ENCODE data around the gene TXK. TPM values are rescaled to one million over a fixed set of nuclear protein-coding genes. Genes with fewer than 3 reads are reported as not detected.
A peak's percentile ranks its signal among the peaks of the same experiment; 100 is the strongest.

TXK gene
- polyA plus RNA-seq, 1 donor, result 3.7 TPM

DNA sequence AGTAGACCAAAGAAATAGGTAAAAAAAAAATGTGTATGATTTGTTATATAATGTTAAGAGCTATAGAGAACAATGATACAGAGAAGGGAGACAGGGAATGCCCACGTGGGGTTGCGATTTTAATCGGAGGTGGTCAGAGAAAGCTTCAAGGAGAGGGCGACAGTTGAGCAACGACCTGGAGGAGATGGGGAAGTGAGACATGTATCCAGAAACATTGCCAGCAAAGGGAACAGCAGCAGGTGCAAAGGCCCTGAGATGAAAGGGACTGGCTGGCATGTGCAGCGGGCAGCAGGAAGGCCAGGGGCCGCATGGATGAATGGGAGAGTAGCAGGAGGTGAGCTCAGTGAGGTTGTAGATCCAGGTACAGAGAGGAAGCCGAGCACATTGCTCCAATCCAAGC is 84.6 kb downstream of the TXK start:
- no peak for DNase-seq

DNA sequence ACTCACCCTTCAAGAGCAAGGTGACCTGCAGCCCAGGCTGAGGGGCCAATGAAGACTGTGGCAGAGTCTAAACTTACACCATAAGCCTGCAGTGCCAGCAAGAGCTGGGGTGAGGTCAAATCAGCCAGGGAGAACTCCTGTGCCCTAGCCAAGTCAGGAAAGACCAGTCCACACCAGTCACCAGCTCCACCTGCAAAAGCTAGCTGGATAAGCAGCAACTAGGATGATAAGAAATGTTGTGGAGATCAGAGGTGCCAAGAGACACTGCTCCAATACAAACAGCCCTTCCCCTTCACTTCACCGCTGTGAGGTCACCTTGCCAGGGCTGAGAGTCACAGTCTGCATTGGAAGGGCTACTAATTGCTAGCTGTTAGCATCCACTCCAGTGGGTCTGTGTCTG is 86.2 kb downstream of the TXK start:
- no peak for DNase-seq

DNA sequence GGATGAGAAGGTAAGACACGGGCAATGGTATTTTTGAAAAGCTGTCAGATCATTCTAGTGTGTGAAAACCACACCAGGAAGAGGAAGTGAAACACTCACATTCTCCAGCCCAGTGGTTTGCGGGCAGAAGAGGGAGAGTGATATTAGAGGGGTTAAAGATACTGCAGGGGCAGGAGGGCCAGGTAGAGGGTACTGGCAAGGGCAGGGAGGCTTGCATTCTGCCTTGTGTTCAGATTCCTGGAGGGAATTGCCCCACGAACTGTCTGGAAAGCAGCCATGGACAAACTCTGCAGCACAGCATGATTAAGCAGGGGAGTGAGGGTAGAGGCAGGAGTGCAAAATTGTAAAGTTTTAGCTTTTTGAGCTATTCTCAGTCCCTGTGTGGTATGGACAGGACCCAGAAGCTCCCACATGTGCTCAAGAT is 86.6 kb downstream of the TXK start:
- DNase-seq, result no peak

DNA sequence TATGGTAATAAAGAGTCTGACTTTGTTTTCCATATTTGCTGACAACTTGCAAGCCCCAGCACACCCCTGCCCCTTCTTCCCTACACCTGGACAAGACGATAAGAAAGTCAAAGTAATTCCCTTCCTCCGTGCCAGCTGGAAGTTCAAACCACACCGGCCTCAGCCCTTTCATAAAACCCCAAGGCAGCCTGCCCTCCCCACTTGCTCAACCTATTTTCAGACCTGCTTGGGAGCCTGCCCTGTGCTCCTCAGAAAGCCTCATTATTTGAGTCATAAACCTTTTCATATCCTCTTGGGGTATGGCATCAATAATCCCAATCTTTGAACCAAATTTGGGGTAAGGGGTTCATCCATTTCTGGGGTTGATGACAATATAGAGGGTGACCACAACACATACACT is 88.0 kb downstream of the TXK start:
- no peak for DNase-seq

DNA sequence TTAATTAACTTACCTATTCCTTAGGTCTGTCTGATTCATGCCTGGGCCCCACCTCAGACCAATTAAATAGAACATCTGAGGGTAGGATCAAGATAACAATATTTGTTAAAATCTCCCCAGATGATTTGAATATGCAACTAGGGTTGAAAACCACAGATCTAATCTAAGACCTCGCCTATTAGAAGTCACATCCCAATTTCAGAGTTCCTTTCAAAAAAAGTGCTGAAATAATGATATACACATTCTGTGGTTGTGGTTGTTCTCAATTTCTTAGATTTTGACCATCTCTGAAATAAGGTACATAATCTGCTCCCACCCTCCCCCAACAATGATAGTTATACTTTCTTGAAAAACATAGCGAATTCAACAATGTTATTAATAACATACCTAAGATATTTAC is 89.8 kb downstream of the TXK start:
- DNase-seq, result no peak

DNA sequence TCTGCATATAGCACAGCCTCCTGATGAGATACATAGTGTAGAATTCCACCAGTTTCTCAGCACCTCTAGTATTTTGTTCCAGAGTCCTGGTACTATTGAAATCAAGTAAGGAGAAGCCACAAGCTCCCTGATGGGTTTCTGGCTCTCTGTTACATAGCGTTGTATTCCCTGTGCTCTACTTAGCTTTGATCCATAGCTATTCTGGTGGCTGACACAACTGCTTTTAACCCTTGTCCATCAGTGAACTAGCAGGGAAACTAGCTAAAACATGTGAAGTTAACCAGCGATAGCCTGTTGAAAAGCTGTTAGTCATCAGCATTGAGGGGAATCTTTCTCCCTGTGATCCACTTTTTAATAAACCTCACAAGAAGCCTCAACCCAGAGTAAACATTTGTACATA is 90.5 kb downstream of the TXK start:
- DNase-seq, result no peak

DNA sequence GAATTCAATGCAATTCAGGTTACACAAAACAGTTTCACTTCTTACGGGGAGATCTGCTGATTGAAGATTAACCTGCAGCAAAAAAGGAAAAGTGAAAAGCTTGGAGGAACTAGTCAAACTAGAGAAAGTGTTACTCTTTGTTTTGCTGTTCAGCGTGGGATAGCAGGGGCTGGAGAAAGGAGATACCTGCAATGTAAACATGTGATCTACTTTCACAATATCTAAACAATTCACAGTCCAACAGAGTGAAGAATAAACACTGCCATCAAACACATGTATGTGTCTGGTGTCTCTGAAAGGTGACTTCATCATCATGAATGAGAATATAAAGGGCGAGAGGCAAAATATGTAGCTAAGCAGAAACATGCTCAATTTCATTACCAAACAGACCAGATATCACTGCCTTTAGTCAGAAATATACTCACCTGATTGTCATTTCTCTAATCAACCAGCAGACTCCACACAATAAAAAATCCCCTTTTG is 91.0 kb downstream of the TXK start:
- DNase-seq, result peak; percentile 21

DNA sequence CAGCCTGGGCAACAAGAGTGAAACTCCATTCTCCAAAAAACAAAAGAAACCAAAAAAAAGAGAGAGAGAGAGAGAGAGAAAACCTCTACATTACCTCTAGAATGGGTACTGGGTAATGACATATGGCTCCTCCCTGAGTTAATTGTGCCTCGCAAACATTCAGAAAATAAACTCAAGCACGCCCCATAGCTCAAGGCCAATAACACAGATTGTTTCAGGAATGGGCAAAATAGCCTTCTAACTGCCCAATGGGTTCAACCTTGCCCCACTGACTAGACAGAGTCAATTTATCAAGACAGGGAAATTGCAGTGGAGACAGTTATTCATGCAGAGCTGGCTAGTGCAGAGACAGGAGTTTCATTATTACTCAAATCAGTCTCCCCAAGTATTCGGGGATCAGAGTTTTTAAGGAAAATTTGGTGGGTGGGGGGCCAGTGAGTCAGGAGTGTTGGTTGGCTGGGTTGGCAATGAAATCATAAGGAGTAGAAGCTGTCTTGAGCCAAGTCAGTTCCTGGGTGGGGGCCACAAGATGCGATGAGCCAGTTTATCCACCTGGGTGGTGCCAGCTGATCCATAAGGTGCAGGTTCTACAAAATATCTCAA is 92.4 kb downstream of the TXK start:
- DNase-seq, result no peak

DNA sequence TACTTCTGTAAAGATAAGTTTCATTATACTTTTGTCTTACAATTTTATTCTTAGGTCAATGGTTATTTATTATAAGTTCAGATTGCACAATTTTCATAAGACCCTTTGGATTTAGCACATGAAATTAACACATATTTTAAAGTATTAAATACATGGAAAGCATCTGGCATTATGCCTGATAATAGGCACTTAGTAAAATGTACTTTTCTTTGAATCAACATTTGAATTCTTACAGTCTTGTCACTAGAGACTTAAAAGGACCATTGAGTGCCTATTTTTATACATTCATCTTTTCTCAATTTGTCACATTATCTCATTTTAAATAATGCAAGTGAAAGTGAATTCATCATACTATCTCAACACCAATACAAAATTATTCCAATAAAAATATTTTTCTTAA is 94.5 kb downstream of the TXK start:
- DNase-seq, result no peak

DNA sequence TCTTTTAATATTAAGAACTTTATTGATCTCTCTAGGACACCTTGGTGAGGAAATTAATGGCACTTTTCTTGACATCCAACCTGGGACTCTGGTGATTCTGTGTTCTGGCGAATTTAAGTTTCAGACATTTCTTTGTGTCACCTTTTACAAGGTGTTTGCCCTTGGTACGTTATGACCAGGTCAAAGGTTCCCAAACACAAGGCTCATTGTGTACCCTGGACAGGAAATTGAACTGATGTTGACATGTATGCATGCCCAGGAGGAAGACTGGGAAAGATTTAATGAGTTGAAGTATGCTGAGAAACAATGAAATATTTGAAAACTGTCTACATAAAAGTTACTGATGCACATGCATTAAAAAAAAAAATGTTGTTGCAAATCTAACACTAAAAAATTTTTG is 95.4 kb downstream of the TXK start:
- no peak for DNase-seq

DNA sequence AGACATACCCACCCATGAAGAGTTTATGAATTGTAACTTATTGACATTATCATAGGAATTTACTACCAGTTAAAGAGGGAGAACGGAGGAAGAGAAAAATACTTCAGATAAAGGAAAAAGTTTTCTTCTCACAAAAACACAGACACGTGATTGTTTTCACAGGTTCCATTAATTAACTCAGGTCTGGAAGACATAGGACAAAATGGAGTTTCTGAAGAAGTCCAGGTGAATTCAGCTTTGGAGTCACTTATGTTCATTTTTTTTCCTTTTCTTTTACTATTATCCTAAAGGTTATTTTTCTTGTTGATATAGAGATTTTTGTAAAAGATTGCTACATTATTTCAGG is 97.0 kb downstream of the TXK start:
- no peak for DNase-seq

DNA sequence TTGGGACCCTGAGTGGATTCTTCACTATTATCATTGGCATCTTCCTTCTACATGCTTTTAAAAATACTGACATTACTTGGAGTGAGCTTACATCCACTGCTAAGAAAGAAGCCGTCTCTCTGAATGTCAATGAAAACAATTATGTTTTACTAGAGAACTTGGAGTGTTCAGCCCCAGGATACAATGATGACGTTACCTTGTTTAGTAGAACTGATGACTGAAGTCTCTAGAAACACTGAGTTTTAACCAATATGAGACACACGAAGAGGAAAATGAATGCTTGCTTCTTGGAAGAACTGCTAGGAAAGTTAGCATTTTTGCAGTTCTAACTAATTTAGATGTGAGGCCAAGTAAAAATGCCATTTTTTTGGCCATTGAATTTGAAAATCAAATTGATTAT is 98.1 kb downstream of the TXK start:
- DNase-seq, result no peak

DNA sequence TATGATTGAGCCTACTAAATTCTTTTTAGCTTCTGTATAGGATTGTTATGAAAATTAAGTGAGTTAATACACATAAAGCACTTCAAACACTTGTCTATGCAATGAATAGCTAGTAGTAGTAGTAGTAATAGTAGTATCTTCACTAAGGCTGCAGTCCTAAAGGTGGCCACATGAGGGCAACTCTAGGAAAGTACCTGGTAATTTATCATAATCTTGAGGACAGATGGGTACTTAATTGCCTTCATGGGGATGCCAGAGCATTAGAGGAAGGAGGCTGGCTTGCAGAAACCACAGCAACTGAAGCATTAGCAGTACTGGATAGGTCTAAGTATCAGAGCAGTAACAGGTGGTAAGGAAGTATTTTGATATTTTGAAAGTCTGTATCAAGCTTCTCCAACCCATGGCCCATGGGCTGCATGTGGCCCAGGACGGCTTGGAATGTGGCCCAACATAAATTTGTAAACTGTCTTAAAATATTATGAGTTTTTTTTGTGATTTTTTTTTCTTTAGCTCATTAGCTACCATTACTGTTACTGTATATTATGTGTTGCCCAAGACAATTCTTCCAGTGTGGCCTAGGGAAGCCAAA is 100.1 kb downstream of the TXK start:
- DNase-seq, result no peak

DNA sequence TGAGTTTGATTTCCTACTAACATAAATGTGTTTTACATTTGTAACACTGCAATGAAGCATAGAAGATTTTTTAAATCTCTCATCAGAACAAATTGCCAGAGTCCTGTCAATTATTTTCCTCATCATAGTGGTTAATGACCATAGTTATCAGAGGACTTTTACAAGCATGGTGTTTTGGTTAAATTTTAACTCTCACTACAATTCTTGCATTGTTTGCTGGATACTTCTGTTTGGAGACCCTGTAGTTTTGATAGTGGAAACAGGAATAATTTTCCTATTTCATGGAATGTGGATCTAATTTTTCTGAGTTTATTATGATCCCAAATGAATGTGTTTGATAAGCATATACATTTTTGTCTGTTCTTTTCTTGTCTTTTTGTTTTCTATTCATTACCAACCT is 100.6 kb downstream of the TXK start:
- no peak for DNase-seq

DNA sequence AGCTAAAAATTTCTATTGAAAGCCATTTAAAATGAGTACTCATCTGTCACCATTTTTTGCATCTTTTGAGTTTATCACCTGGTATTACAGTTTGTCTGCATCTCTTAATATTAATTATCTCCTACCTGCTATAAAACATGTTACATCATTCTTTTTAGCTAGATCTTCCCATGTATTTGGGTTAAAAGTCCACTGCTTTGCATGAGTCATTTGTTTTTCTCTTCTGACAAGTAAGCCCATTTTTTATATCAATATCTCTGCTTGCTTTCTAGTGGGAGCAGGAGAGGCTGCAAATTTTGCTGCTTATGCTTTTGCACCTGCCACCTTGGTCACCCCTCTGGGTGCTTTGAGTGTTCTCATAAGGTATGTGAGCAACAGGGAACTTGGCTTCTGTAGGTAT is 101.3 kb downstream of the TXK start:
- no peak for DNase-seq

DNA sequence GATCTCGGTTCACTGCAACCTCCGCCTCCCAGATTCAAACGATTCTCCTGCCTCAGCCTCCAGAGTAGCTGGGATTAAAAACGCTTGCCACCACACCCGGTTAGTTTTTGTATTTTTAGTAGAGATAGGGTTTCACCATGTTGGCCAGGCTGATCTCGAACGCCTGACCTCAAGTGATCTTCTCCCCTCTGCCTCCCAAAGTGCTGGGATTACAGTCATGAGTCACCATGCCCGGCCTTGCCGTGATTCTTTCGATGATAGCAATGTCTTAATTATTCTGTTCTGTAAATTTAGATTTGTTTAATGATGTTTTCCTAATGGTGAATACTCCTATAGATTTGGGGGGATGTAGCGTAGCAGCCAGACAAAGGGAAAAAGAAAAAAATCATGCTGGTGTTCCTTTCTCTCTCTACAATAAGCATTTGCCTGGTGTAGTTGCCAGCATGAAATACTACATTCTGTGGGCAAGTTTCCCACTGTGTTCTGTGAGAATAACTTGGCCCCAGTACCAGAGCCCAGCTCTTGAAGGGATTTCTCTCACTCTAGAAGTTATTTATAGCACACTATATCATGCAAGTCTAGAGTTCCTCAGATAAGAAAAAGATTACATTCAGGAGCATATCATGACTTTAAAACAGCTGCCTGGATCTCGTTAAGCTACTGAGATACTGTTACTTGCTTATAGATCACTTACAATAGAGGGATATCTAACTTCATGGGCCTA is 102.1 kb downstream of the TXK start:
- no peak for DNase-seq

DNA sequence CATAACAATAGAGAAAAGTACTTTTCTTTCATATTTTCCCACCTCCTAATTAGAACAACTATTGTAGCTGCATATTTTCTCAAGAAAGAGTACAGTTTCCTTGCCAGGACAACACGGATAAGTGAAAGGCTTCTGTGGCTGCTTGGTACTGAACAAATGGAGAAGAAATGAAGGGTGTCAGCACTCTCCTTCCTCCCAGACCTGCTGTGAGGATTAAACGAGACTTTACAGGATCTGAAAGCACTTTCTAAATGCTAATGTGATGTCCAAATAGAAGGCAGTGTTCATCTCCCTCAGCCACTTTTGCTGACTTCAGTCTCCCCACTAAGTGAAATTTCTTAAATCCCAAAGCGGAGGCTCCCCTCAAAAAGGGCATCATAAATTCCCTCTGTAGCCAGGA is 103.6 kb downstream of the TXK start:
- no peak for DNase-seq

DNA sequence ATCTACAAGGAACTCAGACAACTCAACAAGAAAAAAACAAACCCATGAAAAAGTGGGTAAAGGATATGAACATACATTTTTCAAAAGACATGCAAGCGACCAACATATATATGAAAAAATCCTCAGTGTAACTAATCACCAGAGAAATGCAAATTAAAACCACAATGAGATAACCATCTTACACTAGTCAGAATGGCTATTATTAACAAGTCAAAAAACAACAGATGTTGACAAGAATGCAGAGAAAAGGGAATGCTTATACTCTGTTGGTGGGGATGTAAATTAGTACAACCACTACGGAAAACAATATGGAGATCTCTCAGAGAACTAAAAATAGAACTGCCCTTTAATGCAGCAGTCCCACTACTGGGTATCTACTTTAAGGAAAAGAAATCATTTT is 105.4 kb downstream of the TXK start:
- no peak for DNase-seq

DNA sequence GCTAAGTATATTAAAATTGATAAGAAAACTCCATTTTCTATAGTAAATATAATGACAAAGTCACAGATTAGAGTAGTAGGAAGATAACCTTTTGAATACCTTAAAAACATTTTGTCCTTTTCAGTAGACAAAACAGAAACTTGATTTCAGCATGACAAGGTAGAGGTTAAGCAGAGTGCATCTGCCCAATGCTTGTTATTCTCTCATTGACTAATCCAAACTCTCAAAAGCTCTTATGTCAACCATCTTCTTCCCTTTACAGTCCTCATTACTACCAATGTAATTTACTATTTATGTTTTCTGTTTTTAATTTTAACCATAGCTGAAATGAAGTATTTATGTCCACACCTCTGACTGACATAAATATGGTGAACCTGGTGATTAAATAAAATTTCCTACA is 106.4 kb downstream of the TXK start:
- DNase-seq, result no peak

DNA sequence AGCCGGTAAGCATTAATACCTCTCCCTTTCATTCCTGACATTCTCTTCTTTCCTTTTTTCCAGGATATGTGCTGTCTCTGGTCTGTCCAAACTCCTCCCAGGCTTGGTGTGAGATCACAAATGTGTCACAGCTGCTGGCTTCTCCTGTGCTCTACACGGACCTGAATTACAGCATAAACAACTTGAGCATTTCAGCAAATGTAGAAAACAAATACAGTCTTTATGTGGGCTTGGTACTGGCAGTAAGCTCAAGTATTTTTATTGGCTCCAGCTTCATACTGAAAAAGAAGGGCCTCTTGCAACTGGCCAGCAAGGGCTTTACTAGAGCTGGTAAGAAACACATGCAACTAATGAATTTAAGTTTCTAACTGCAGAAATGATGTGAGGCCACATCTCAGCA is 109.0 kb downstream of the TXK start:
- no peak for DNase-seq

DNA sequence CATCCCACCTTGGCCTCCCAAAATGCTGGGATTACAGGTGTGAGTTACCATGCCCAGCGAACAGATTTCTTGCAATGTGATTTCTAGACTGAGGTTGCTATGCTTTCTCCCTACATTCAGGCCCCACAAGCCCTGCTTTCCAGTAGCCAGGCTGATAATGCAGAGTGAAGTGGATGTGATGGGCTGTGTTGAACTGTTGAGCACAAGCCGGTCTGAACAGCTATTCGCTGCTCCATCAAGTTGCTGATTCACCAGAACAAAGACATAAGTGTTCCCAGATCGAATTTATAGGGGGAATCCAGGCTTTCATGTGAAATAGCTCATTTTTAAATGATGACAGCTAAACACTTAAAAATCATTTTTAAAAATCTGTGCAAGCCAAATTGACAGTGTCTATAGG is 109.5 kb downstream of the TXK start:
- no peak for DNase-seq

DNA sequence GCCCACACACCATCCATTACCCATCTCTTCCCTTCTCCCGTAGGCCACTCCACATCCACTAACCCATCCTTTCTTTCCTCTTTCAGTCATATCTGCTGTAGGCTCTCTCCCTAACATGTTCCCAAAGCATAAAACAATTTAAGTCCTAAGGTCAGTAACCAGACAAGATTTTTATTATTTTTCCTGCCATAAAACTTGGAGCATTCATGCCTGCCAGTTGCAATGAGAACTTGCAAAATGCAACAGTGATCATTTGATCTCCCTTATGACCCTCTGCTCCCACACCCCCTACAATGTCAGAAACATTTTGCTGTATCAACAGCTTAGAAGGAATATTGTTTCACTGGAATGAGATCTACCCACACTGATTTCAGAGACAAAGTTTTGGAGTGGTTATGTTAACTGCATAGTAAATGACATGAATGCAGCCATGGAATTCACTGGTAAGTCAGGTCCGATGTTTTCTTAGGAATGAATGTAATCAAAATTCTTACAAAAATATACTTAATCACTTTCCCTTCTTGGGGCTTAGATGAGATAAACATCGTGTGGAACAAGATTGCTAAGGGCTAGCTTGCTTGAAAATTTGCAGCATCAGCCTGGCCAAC is 111.8 kb downstream of the TXK start:
- no peak for DNase-seq

DNA sequence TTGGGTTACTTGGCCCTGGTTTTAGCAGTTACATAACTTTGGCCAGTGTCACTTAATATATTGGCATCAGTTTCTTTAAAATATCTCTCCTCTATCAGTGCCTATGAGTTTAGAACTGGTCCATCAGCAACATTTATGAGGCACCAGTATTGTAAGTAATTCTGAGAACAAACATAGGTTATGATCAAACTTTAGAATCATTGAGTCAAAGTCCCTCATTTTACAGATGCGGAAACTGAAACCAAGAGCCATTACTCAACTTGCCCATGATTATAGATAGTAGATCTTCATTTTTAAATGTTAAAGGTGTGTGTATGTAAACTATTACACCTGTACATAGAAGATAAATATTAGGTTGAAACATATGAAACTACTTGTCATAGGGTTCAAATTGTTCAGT is 113.0 kb downstream of the TXK start:
- DNase-seq, result no peak

DNA sequence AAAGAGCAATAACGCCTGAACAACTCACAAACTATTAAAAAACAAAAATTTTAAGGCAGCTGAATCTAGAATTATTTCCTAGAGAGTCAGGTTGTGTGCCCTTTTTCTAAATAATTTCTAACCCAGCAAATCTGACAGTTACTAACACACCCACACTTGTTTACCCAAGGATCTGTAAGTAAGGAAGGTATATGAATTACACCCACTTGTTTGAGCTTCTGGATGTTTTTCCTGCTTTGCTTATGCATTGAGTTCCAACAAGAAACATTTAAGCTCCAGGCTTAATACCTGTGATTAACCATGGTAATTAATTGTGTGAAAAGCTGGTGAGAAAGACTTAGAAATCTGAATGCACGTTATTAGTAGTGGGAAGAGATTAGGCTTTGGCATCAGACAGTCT is 115.9 kb downstream of the TXK start:
- no peak for DNase-seq
